ENCODE results near the gene LAX1. TPM values are rescaled to one million over a fixed set of nuclear protein-coding genes. Genes with fewer than 3 reads are reported as not detected.

Gene LAX1
- total RNA-seq, 1 donor from 2014 or later = 0.13 TPM

DNA sequence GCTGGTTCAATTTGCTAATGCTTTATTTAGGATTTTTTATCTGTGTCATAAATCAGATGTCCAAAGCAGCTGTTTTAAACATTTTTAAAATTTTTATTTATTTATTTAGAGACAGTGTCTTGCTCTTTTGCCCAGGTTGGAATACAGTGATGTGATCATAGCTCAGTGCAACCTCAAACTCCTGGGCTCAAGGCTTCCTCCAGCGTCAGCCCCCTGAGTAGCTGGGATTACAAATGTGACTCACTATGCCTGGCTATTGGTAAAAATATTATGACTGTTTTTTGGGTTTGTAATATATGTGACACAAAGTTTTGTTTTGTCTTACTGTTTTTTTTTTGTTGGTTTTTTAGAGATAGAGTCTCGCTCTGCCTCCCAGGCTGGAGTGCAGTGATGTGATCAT is 42.2 kb downstream of the LAX1 start:
- DNase-seq (ENCODE audit: low read depth, low spot score) = no peak

DNA sequence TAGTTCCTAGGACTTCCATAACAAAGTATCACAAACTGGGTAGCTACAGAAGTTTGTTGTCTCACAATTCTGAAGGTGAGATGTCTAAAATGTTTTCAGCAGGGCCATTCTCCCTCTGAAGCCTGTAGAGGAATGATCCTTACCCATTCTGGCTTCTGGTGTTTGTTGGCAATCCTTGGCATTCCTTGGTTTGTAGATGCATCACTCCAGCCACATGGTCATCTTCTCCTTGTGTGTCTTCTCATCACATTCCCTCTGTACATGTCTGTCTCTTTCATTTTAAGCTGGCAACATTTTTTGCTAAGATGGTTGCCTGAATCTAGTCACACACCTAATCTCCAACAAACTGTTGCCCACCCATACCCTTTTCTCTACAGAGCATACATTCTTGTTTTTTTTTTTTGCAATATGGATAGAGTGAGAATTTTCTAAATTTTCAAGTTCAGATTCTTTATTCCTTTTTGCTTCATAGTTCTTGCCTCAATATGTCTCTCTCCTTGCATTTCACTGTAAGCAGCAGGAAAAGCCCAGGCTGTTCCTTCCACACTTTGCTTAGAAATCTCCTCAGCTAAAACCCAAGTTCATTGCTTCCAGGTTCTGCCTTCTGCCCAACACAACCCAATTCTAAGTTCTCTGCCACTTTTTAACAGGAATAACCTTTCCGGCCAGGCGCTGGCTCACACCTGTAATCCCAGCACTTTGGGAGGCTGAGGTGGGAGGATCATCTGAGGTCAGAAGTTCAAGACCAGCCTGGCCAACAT is 48.8 kb downstream of the LAX1 start:
- DNase-seq (ENCODE audit: low read depth, low spot score) = no peak

DNA sequence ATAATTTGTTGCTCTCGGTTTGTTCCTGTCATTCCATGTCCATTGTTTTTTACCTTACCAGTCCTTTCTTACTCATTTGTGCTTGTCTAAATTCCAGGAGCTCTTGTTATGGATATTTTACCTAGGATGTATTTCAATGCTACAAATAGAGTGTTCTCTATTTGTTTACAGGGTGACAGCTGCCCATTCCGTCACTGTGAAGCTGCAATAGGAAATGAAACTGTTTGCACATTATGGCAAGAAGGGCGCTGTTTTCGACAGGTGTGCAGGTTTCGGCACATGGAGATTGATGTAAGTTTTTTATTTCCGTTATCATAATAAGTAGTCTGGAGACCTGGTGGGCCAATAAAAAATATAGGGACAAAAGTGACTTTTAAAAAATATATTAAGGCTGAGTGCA is 53.4 kb downstream of the LAX1 start:
- DNase-seq (ENCODE audit: low read depth, low spot score) = no peak

DNA sequence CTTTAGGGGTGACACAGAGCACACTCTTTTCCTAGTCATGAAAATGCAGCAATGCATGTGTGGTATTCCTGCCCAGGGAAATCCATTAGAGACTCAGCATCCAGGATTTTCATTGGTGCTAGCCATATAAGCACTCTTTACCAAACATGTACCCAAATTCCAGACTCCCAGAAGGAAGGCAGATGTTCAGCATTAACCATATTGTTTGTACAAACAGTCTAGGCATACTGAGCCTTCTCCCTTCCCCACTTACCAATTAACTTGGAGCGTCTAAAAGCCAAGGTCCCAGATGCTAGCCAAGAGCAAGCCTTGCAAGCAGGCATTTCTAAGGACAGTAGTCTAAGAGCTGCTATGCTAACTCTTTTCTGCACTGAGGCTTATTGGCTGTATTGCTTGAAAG is 58.3 kb downstream of the LAX1 start:
- DNase-seq (ENCODE audit: low read depth, low spot score) = no peak

Other genes starting within 250 kb of the LAX1 start
- gene ATP2B4, start 138.4 kb upstream of the LAX1 start, total RNA-seq = 79.2 and 94.4 TPM in 2 replicates
- gene ZBED6, start 30.4 kb downstream of the LAX1 start, total RNA-seq = 10.6 and 11.2 TPM in 2 replicates
- gene ZC3H11A, start 30.4 kb downstream of the LAX1 start, total RNA-seq = 98.7 and 107 TPM in 2 replicates
- 86.9 and 109 TPM in 2 replicates for gene SNRPE, start 96.4 kb downstream of the LAX1 start, total RNA-seq

All from pulmonary artery endothelial cell (primary cell).